Peyer's patch (tissue), 4 donors: ENCODE measurements around the gene PRSS23. TPM values are rescaled to one million over a fixed set of nuclear protein-coding genes. Genes with fewer than 3 reads are reported as not detected.

Experiments used
- DNase-seq, 3 donors: peaks; one replicate each; pipeline ENCODE4 v3.0.0-alpha.2; 2017 to 2019
- H3K27ac ChIP-seq, 4 donors: fragments of 200-600 bp; sonication (generic); one replicate each; pipeline ENCODE4 v1.5.1; 2016 to 2019
- H3K27me3 ChIP-seq, 2 donors: fragments of 200-600 bp; sonication (generic); one replicate each; pipeline ENCODE4 v1.5.1; 2019
- H3K36me3 ChIP-seq, 3 donors: fragments of 200-600 bp; sonication (generic); one replicate each; pipeline ENCODE4 v1.5.1; 2016 to 2019
- H3K4me1 ChIP-seq, 4 donors: fragments of 200-600 bp; sonication (generic); one replicate each; pipeline ENCODE4 v1.5.1; 2016 to 2019
- H3K4me3 ChIP-seq, 4 donors: fragments of 200-600 bp; sonication (generic); 1 replicate in 3 of 4; 2 replicates in 1 of 4; pipeline ENCODE4 v1.5.1; 2016 to 2019; ENCODE audit warnings: mild to moderate bottlenecking in 1 of 4
- H3K9me3 ChIP-seq, 4 donors: fragments of 200-600 bp; sonication (generic); one replicate each; pipeline ENCODE4 v1.5.1; 2016 to 2019; ENCODE audit warnings: mild to moderate bottlenecking in 1 of 4
- CTCF ChIP-seq, 6 experiments: fragments of 450-650 bp in 4 of 6; fragments of 200-600 bp in 2 of 6; sonication (generic) in 1 of 6; IDR thresholded peaks; one replicate each; pipeline ENCODE4 v1.5.1; 2017 to 2019; ENCODE audit warnings: antibody characterized with exemption in 6 of 6, mild to moderate bottlenecking in 3 of 6, moderate library complexity in 1 of 6
- POLR2A ChIP-seq, 2 donors: fragments of 450-650 bp; IDR thresholded peaks; one replicate each; pipeline ENCODE4 v1.5.1; 2017; ENCODE audit warnings: antibody characterized with exemption in 2 of 2, mild to moderate bottlenecking in 2 of 2, moderate library complexity in 2 of 2
- total RNA-seq, 4 donors: library from RNA; depleted of rRNA; stranded (reverse); fragments of >200 nt; gene quantifications; one replicate each; pipeline ENCODE4 v1.1.0, GENCODE V29; 2016

PRSS23 gene
- total RNA-seq, 4 donors from 2014 or later = 4.6 to 12.0 (median 8.5) TPM

DNA sequence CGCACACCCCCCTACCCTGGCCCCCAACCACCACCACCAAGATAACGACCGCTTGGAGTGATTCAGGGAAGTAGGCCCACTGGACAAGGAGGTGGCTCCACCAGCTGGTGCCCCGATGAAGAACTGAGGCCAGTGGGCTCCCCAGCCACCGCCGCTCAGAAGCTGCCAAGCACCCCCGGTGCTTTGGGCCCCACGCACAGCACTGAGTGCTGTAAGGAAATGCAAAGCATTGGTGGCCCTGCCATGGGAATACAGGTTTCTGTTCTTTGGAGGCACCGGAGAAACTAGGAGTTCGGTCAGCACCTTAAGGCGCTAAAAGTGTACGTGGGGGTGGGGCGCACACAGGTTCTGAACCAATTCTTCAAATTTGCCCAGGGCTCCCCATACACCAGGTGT is 664 bp upstream of the PRSS23 start:
- DNase-seq = no peak

GRCh38 chr11:86800960-86801272 is 574 bp downstream of the PRSS23 start:
- Histone ChIP-seq H3K9me3 (no peaks in the 10 kb centered on the region), H3K27me3 (no peaks in the 10 kb centered on the region), H3K36me3 (no peaks in the 10 kb centered on the region), H3K4me3 (peak overlapping the region; percentile 39 to 83 (median 56)), H3K4me1 (peaks cover 0 to 3% (median 1%) of the 10 kb centered on the region in 4 donors), H3K27ac (peak overlapping the region in 3 of 4 donors; percentile 51 to 81 (median 62))
- no peak for DNase-seq
- TF ChIP-seq CTCF (IDR thresholded peaks at IDR 0.05) = no peak
- no peak for TF ChIP-seq POLR2A (IDR thresholded peaks at IDR 0.05)

More for the DNA sequence above, 664 bp upstream of the PRSS23 start:
- Histone ChIP-seq H3K36me3 (no peaks in the 10 kb centered on the region), H3K4me3 (peak overlapping the region; percentile 39 to 83 (median 56)), H3K27ac (peak overlapping the region; percentile 36 to 81 (median 56)), H3K27me3 (no peaks in the 10 kb centered on the region), H3K4me1 (peaks cover 0 to 3% (median 1%) of the 10 kb centered on the region in 4 donors), H3K9me3 (no peaks in the 10 kb centered on the region)
- no peak for TF ChIP-seq CTCF (IDR thresholded peaks at IDR 0.05)
- TF ChIP-seq POLR2A (IDR thresholded peaks at IDR 0.05) = no peak

- TF ChIP-seq POLR2A (IDR thresholded peaks at IDR 0.05) (no peak), CTCF (IDR thresholded peaks at IDR 0.05) (no peak)
- no peaks in the 10 kb centered on the region for H3K27me3 ChIP-seq
These were observed 1.0 kb downstream of the PRSS23 start for GRCh38 chr11:86801364-86801763.

GRCh38 chr11:86802146-86802545 is 1.8 kb downstream of the PRSS23 start:
- Histone ChIP-seq H3K4me3 (peak overlapping the region in 1 of 4 donors; percentile 83), H3K36me3 (no peaks in the 10 kb centered on the region), H3K9me3 (no peaks in the 10 kb centered on the region), H3K4me1 (peaks cover 0 to 3% (median 1%) of the 10 kb centered on the region in 4 donors), H3K27me3 (no peaks in the 10 kb centered on the region), H3K27ac (peak overlapping the region in 1 of 4 donors; percentile 16)
- DNase-seq = no peak
- TF ChIP-seq CTCF (IDR thresholded peaks at IDR 0.05) (no peak), POLR2A (IDR thresholded peaks at IDR 0.05) (no peak)

More at GRCh38 chr11:86801364-86801763, 1.0 kb downstream of the PRSS23 start:
- no peaks in the 10 kb centered on the region for H3K9me3 ChIP-seq
- H3K36me3 ChIP-seq = no peaks in the 10 kb centered on the region
- no peak for DNase-seq
- peak overlapping the region in 3 of 4 donors; percentile 43 to 83 (median 69) for H3K4me3 ChIP-seq
- H3K4me1 ChIP-seq = peaks cover 0 to 3% (median 1%) of the 10 kb centered on the region in 4 donors
- H3K27ac ChIP-seq = peak overlapping the region in 2 of 4 donors; percentile 51 to 81

- Histone ChIP-seq H3K36me3 (no peaks in the 10 kb centered on the region), H3K4me1 (peaks cover 0 to 3% (median 1%) of the 10 kb centered on the region in 4 donors), H3K27me3 (no peaks in the 10 kb centered on the region), H3K9me3 (no peaks in the 10 kb centered on the region), H3K27ac (peak overlapping the region in 1 of 4 donors; percentile 16), H3K4me3 (peak overlapping the region in 1 of 4 donors; percentile 83)
- peak in 1 of 3 donors; percentile 60 for DNase-seq
- TF ChIP-seq CTCF (IDR thresholded peaks at IDR 0.05) (peak in 5 of 6 experiments; percentile 22 to 72 (median 67)), POLR2A (IDR thresholded peaks at IDR 0.05) (no peak)
These were observed 2.3 kb downstream of the PRSS23 start for GRCh38 chr11:86802601-86803051.
